ENCODE measurements around the gene TMEM272. TPM values are rescaled to one million over a fixed set of nuclear protein-coding genes. Genes with fewer than 3 reads are reported as not detected.

The TMEM272 gene
- total and polyA plus RNA-seq, 7 donors: 0.17 to 0.49 (median 0.27) TPM; not detected in 1

DNA sequence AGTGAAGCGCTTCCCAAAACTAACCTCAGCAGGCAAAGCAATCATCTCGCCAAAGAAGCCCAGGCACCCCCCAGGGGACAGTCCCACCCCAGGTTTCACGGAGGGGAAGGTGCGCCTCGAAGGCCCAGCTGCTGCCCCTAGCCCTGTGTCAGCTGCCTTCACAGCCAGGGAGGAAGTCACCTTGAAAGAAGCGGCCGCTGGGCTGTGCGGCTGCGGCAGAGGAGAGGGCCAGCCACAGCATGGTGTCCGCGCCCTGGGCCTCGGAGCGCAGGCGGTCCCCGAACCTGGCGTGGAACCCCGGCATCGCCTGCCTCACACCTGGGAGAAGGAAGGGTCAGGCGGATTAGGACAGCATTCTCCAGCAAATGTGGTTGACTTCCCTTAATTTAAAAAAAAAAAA is 76.0 kb downstream of the TMEM272 start:
- intact Hi-C loops (cut with DNase I): no loop called here
- Histone ChIP-seq H3K27ac (no peak overlapping the region), H3K9me3 (no peaks in the 10 kb centered on the region), H3K4me1 (no peaks in the 10 kb centered on the region), H3K27me3 (ENCODE audit: insufficient read depth in 3 of 3, low read length in 2 of 3) (no peaks in the 10 kb centered on the region), H3K36me3 (ENCODE audit: insufficient read depth in 1 of 2, low read depth in 1 of 2) (peaks cover 0 to 18% of the 10 kb centered on the region in 2 donors), H3K4me3 (no peak overlapping the region)
- 92 to 94% (median 92%) methylated on average over 19 of the region's 19 CpGs for WGBS, 3 donors
- TF ChIP-seq, protein P1, sequence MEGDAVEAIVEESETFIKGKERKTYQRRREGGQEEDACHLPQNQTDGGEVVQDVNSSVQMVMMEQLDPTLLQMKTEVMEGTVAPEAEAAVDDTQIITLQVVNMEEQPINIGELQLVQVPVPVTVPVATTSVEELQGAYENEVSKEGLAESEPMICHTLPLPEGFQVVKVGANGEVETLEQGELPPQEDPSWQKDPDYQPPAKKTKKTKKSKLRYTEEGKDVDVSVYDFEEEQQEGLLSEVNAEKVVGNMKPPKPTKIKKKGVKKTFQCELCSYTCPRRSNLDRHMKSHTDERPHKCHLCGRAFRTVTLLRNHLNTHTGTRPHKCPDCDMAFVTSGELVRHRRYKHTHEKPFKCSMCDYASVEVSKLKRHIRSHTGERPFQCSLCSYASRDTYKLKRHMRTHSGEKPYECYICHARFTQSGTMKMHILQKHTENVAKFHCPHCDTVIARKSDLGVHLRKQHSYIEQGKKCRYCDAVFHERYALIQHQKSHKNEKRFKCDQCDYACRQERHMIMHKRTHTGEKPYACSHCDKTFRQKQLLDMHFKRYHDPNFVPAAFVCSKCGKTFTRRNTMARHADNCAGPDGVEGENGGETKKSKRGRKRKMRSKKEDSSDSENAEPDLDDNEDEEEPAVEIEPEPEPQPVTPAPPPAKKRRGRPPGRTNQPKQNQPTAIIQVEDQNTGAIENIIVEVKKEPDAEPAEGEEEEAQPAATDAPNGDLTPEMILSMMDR (IDR thresholded peaks at IDR 0.05): no peak
- ATAC-seq (no peak), DNase-seq (no peak)

DNA sequence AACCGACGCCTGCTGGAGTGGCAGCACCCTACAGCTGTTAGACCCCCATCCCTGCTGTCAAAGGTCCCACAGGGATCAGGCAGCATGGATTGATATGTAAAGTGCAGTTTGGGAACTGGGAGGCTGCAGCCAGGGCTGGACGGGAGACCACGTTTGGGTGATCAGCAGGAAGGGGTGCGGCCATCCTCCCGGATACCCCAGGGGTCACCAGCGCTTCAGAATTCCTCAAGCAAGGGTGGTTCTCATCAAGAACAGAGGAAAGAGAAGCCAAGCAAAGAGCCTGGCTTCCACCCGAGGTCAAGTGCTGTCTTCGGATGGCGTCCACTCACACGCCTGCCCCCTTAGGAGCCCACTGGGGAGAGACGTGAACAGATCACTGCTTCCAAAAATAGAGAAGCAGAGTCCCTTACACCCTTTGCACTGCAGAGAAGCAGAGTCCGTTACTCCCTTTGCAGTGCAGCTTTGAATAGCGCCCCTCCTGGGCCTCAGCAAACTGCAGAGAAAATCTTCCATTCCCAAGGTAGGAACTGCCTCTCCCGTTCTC is 76.5 kb downstream of the TMEM272 start:
- no peaks in the 10 kb centered on the region for H3K9me3 ChIP-seq
- ATAC-seq: no peak
- no peak overlapping the region for H3K4me3 ChIP-seq
- DNase-seq: no peak
- H3K4me1 ChIP-seq: no peaks in the 10 kb centered on the region
- no peaks in the 10 kb centered on the region for H3K27me3 ChIP-seq (ENCODE audit: insufficient read depth in 3 of 3, low read length in 2 of 3)
- WGBS, 3 donors: 73 to 84% (median 73%) methylated on average over 15 of the region's 15 CpGs
- no peak overlapping the region for H3K27ac ChIP-seq
- TF ChIP-seq, protein P1 (IDR thresholded peaks at IDR 0.05): no peak
- peaks cover 0 to 14% of the 10 kb centered on the region in 2 donors for H3K36me3 ChIP-seq (ENCODE audit: insufficient read depth in 1 of 2, low read depth in 1 of 2)
- intact Hi-C loops (cut with DNase I): no loop called here

DNA sequence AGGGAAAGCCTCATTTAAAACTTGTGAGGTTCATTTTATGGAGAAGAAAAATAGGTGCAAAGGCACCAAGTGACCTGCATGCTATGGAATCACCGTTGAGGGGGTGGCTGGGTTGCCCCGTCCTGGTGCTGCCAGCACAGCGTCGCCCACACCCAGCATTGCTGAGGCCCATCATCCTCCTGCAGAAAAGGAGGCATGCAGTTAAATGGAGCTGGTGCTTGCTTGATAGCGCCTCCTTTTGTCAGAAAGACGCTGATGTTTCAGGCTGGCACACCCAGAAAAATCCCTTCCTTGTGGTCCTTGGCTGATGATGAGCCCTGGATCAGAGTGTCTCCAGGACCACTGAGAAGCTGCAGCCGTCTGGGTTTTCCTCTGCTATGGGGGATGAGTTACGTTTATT is 77.9 kb downstream of the TMEM272 start:
- TF ChIP-seq, protein P1 (IDR thresholded peaks at IDR 0.05): no peak
- Histone ChIP-seq H3K9me3 (no peaks in the 10 kb centered on the region), H3K4me3 (no peak overlapping the region), H3K27me3 (ENCODE audit: insufficient read depth in 3 of 3, low read length in 2 of 3) (no peaks in the 10 kb centered on the region), H3K27ac (no peak overlapping the region), H3K4me1 (no peaks in the 10 kb centered on the region), H3K36me3 (ENCODE audit: insufficient read depth in 1 of 2, low read depth in 1 of 2) (peaks cover 0 to 11% of the 10 kb centered on the region in 2 donors)
- WGBS, 3 donors: 88 to 90% (median 90%) methylated on average over 8 of the region's 8 CpGs
- DNase-seq (no peak), ATAC-seq (no peak)
- intact Hi-C loops (cut with DNase I): no loop called here

DNA sequence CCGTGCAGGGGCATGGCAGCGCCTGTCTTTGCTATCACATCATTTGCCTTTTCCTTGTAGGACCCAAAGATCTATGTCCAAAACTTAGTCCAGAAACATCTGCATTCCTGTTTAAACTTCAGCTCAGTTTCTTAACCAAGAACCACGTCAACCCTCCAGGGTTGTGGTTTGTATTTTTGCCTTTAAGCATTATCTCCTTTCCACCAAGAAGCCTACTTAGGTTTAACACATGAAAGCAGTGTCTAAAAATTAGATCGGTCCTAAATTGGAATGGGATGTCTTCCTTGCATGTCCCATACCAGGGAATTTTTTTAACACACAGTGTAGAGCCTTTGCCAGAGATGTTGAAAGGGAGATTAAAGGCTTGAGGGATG is 79.8 kb downstream of the TMEM272 start:
- TF ChIP-seq, protein P1 (IDR thresholded peaks at IDR 0.05): no peak
- Histone ChIP-seq H3K4me3 (no peak overlapping the region), H3K4me1 (no peaks in the 10 kb centered on the region), H3K27me3 (ENCODE audit: insufficient read depth in 3 of 3, low read length in 2 of 3) (no peaks in the 10 kb centered on the region), H3K9me3 (no peaks in the 10 kb centered on the region), H3K36me3 (ENCODE audit: insufficient read depth in 1 of 2, low read depth in 1 of 2) (peaks cover 0 to 5% of the 10 kb centered on the region in 2 donors), H3K27ac (peak overlapping the region; percentile 10)
- 58 to 70% (median 67%) methylated on average over 4 of the region's 4 CpGs for WGBS, 3 donors
- intact Hi-C loops (cut with DNase I): no loop called here
- ATAC-seq (no peak), DNase-seq (no peak)

Data from psoas muscle (tissue), 8 donors.